Measurements from ENCODE around the gene VSTM2L.

- TF ChIP-seq CTCF (IDR thresholded peaks at IDR 0.05) (no peak), EP300 (IDR thresholded peaks at IDR 0.05) (no peak), POLR2A (IDR thresholded peaks at IDR 0.05) (no peak)
Observed at GRCh38 chr20:37903317-37904007, 535 bp downstream of the VSTM2L start.
